ENCODE data around the gene SUV39H2.
"Not testable (repeated sequence)": the region's sequence is repeated elsewhere in the genome, so short reads cannot be mapped to it uniquely, and the experiment has no call there.

Gene SUV39H2

DNA sequence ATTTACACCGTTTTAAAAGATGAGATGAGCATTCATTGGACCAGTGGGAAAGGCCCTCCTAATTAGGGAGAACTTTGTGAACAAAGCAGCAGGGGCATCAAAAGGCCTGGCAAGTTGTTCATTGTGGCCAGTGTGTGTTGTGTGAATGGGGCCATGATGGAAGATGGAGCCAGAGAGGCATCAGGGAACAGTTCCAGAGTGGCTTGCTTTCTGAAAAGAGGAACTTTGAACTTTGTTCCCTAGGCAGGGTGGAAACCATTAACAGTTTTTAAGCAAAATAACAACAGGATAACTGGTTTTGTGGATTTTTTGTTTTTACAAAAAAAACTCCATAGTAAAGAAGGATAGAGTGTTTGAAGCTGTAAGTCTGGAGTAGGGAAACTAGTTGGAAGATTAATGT lies 12.5 kb downstream of the SUV39H2 start:
- no peak for DNase-seq (ENCODE audit: low read depth)
- TF ChIP-seq, protein P1, sequence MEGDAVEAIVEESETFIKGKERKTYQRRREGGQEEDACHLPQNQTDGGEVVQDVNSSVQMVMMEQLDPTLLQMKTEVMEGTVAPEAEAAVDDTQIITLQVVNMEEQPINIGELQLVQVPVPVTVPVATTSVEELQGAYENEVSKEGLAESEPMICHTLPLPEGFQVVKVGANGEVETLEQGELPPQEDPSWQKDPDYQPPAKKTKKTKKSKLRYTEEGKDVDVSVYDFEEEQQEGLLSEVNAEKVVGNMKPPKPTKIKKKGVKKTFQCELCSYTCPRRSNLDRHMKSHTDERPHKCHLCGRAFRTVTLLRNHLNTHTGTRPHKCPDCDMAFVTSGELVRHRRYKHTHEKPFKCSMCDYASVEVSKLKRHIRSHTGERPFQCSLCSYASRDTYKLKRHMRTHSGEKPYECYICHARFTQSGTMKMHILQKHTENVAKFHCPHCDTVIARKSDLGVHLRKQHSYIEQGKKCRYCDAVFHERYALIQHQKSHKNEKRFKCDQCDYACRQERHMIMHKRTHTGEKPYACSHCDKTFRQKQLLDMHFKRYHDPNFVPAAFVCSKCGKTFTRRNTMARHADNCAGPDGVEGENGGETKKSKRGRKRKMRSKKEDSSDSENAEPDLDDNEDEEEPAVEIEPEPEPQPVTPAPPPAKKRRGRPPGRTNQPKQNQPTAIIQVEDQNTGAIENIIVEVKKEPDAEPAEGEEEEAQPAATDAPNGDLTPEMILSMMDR (IDR thresholded peaks at IDR 0.05; ENCODE audit: control insufficient read depth, extremely low read depth, insufficient read depth), result no peak
- no peak overlapping the region for H3K4me3 ChIP-seq (ENCODE audit: low read depth, low read length)

DNA sequence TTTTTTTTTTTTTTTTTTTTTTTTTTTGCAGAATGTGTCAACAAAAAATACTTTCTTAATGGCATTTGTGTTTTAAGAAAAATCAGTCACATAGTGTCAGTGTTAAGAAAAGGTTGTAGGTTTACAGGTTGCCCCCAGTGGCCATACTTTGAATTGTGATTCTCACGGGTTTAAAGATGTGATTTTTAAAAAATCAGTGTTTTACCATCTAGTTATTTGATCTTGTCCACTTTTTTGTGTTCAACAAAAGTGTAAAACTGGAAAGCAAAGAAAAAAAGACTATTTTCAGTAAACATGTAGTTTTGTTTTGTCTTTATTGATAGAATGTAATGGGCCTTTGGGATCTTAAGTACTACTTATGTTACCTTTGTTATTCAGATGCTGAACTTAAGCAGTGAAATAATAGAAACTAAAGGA lies 25.7 kb downstream of the SUV39H2 start:
- TF ChIP-seq, protein P1 (IDR thresholded peaks at IDR 0.05; ENCODE audit: control insufficient read depth, extremely low read depth, insufficient read depth), result peak; percentile 56
- DNase-seq (ENCODE audit: low read depth), result no peak
- no peak overlapping the region for H3K4me3 ChIP-seq (ENCODE audit: low read depth, low read length)

DNA sequence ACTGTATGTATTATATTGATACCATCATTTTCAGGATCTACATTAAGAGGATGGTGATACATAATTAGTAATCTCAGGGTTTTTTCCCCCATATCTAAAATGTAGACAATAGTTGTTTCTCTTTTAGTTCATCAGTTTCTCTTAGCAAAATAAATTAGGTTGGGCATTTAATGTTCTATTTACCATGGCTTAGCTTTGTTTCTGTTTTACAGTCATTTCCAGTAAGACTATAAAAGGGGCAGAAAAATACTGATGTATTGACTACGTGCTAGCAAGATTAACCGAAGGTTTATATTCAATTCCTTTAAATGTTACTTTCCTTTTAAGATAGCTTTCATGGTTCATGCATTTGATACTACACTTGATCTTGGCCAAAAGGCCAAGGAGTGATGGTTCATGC lies 26.2 kb downstream of the SUV39H2 start:
- H3K4me3 ChIP-seq (ENCODE audit: low read depth, low read length), result no peak overlapping the region
- no peak for DNase-seq (ENCODE audit: low read depth)
- TF ChIP-seq, protein P1 (IDR thresholded peaks at IDR 0.05; ENCODE audit: control insufficient read depth, extremely low read depth, insufficient read depth), result no peak

DNA sequence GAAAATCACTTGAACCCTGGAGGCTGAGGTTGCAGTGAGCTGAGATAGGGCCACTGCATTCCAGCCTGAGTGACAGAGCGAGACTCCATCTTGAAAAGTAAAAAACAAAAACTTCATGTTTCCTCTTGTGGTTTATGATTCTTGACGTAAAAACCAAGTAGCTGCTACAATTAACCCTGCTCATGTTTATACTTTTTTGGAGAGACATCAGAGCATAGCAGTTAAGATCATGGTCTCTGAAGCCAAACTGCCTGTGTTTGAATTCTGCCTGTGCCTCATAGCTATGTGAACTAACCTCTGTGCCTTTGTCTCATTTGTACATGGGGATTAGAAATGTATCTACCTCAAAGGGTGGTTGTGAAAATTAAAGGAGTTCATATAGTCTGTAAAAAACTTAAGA lies 27.2 kb downstream of the SUV39H2 start:
- TF ChIP-seq, protein P1 (IDR thresholded peaks at IDR 0.05; ENCODE audit: control insufficient read depth, extremely low read depth, insufficient read depth), result no peak
- DNase-seq (ENCODE audit: low read depth), result no peak
- H3K4me3 ChIP-seq (ENCODE audit: low read depth, low read length), result no peak overlapping the region

DNA sequence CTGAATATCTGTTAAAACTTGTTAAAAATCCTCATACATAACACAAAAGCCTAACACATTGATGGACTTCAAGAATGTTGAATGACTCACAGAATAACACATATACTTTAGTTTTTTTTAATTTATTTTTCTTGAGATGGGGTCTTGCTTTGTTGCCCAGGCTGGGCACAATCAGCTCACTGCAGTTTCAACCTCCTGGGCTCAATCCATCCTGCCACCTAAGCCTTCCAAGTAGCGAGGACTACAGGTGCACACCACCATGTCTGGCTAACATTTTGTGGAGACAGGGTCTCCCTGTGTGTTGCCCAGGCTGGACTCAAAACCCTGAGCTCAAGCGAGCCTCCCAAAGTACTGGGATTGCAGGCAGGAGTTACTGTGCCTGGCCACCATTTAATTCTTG lies 28.1 kb downstream of the SUV39H2 start:
- TF ChIP-seq, protein P1 (IDR thresholded peaks at IDR 0.05; ENCODE audit: control insufficient read depth, extremely low read depth, insufficient read depth), result no peak
- no peak for DNase-seq (ENCODE audit: low read depth)
- no peak overlapping the region for H3K4me3 ChIP-seq (ENCODE audit: low read depth, low read length)

DNA sequence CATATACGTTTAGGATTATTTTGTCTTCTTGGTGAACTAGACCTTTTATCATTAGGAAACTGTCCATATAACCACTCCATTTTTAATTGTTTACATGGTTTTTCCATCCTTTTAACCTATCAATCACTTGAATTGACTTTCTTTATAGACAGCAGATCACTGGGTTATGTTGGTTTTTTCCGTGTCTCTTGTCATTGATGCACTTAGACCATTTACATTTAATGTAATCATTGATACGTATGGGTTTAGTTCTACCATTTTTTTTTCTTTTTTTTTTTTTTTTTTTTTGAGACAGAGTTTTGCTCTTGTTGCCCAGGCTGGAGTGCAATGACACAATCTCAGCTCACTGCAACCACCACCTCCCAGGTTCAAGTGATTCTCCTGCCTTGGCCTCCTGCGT lies 28.9 kb downstream of the SUV39H2 start:
- not testable (repeated sequence) for H3K4me3 ChIP-seq (ENCODE audit: low read depth, low read length); DNase-seq (ENCODE audit: low read depth)

DNA sequence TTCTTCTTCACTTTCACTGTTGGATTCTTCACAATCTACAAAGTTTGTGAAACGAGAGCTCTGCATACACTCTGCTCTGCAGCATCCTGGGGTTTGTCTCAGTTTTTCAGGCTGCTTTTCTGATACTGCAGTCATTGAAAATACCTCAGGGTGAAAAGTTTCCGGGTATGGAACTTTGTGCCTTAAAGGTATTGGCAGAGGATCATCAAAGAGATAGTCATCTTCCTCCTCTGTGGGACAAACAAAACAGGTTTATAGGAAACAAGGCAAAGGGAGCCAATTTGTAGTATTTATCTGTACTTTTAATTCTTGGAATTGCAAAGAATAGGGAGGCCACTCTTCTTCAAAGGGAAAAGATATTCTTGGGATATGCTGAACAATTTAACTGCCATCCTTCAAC lies 30.4 kb downstream of the SUV39H2 start:
- H3K4me3 ChIP-seq (ENCODE audit: low read depth, low read length), result peak overlapping the region; percentile 13; the same call in 1 of the 2 replicates
- TF ChIP-seq, protein P1 (IDR thresholded peaks at IDR 0.05; ENCODE audit: control insufficient read depth, extremely low read depth, insufficient read depth), result no peak
- DNase-seq (ENCODE audit: low read depth), result peak; percentile 70

Data from LNCaP clone FGC (cell line).